PFSK-1 (cell line): ENCODE measurements around the gene PTPRT.

ENCODE experiments used
- FOXP2 ChIP-seq: optimal IDR thresholded peaks from 2 replicates; pipeline ENCODE3; 2011; ENCODE audit warnings: borderline replicate concordance, control low read depth, inconsistent platforms; ENCODE audit not compliant: insufficient read depth; ENCODE audit errors: extremely low read length, extremely low read depth
- POLR2AphosphoS5 ChIP-seq: IDR thresholded peaks from 2 replicates; pipeline ENCODE4 v1.6.1; 2012; ENCODE audit warnings: low read depth, mild to moderate bottlenecking, control low read depth, low read length, moderate library complexity
- REST ChIP-seq, 2 experiments: IDR thresholded peaks; 2 replicates each; pipeline versions ENCODE4 v1.6.1 to v1.8.0; 2011 to 2012; ENCODE audit warnings: low read depth in 2 of 2, low read length in 2 of 2, control low read depth in 1 of 2, inconsistent platforms in 1 of 2, mild to moderate bottlenecking in 1 of 2, moderate library complexity in 1 of 2; ENCODE audit not compliant: insufficient read depth in 1 of 2
- SIN3A ChIP-seq: IDR thresholded peaks from 2 replicates; pipeline ENCODE4 v1.6.1; 2012; ENCODE audit warnings: mild to moderate bottlenecking, low read length, moderate library complexity, borderline replicate concordance; ENCODE audit not compliant: insufficient read depth

GRCh38 chr20:43068482-43068881, 121.2 kb downstream of the PTPRT start:
- TF ChIP-seq REST (IDR thresholded peaks at IDR 0.05; ENCODE audit: insufficient read depth in 1 of 2, low read depth in 2 of 2, low read length in 2 of 2): no peak
- no peak for TF ChIP-seq POLR2AphosphoS5
- TF ChIP-seq FOXP2: no peak
- no peak for TF ChIP-seq SIN3A
